Measurements from ENCODE around the gene LRRC23. TPM values are rescaled to one million over a fixed set of nuclear protein-coding genes. Genes with fewer than 3 reads are reported as not detected.
A peak's percentile ranks its signal among the peaks of the same experiment; 100 is the strongest.

The LRRC23 gene
- total and polyA plus RNA-seq, 2 of the 13 experiments (the other 11 are each of a cell fraction or from before 2014, with no cell fraction given): 6.0 to 7.8 TPM

- TF ChIP-seq HOXA3 (CRISPR knock-in tag; IDR thresholded peaks at IDR 0.05) (peak; percentile 63; the same call in 1 of the 2 replicates), ZBTB8A (CRISPR knock-in tag; IDR thresholded peaks at IDR 0.05; ENCODE audit: borderline replicate concordance, low read depth) (0 out of 2 replicates have a peak, but pooled peaks have one; percentile 55), ZNF101 (CRISPR knock-in tag; IDR thresholded peaks at IDR 0.05; ENCODE audit: borderline replicate concordance, low read depth) (peak; percentile 71; the same call in 1 of the 2 replicates), RCOR2 (CRISPR knock-in tag; IDR thresholded peaks at IDR 0.05) (0 out of 2 replicates have a peak, but pooled peaks have one; percentile 66), TARDBP (CRISPR knock-in tag; IDR thresholded peaks at IDR 0.05) (peak; percentile 92), ZNF33B (CRISPR knock-in tag; IDR thresholded peaks at IDR 0.05) (peak; percentile 18; the same call in 1 of the 2 replicates), GATAD1 (CRISPR knock-in tag; IDR thresholded peaks at IDR 0.05) (peak; percentile 69), ZNF616 (CRISPR knock-in tag; IDR thresholded peaks at IDR 0.05; ENCODE audit: low read depth) (no peak), ISL2 (CRISPR knock-in tag; IDR thresholded peaks at IDR 0.05) (peak; percentile 85), ZGPAT (CRISPR knock-in tag; IDR thresholded peaks at IDR 0.05) (peak; percentile 92), CERS6 (CRISPR knock-in tag; IDR thresholded peaks at IDR 0.05) (no peak), ZNF296 (CRISPR knock-in tag; conservative IDR thresholded peaks at IDR 0.05) (no peak), PAWR (CRISPR knock-in tag; IDR thresholded peaks at IDR 0.05; ENCODE audit: borderline replicate concordance) (0 out of 2 replicates have a peak, but pooled peaks have one; percentile 89), ZNF431 (CRISPR knock-in tag; IDR thresholded peaks at IDR 0.05; ENCODE audit: borderline replicate concordance, low read depth) (no peak; the same call in 1 of the 2 replicates), THRA (CRISPR knock-in tag; IDR thresholded peaks at IDR 0.05; ENCODE audit: borderline replicate concordance) (peak; percentile 80), ZNF746 (CRISPR knock-in tag; IDR thresholded peaks at IDR 0.05) (peak; percentile 54; the same call in 1 of the 2 replicates), ZNF720 (CRISPR knock-in tag; IDR thresholded peaks at IDR 0.05) (no peak), ZNF343 (CRISPR knock-in tag; IDR thresholded peaks at IDR 0.05) (no peak; the same call in 1 of the 2 replicates), ZNF562 (CRISPR knock-in tag; IDR thresholded peaks at IDR 0.05; ENCODE audit: borderline replicate concordance) (peak; percentile 28), RFXAP (CRISPR knock-in tag; IDR thresholded peaks at IDR 0.05; ENCODE audit: borderline replicate concordance) (peak; percentile 85; the same call in 1 of the 2 replicates), ZBTB39 (CRISPR knock-in tag; IDR thresholded peaks at IDR 0.05) (peak; percentile 60; the same call in 1 of the 2 replicates), TEAD2 (CRISPR knock-in tag; IDR thresholded peaks at IDR 0.05) (peak; percentile 43; the same call in 1 of the 2 replicates), ZNF543 (CRISPR knock-in tag; IDR thresholded peaks at IDR 0.05) (peak; percentile 81; the same call in 1 of the 2 replicates), GABPB1 (CRISPR knock-in tag; IDR thresholded peaks at IDR 0.05) (peak; percentile 62), ATRX (CRISPR knock-in tag; IDR thresholded peaks at IDR 0.05; ENCODE audit: borderline replicate concordance) (peak; percentile 29; the same call in 1 of the 2 replicates)
Measured at GRCh38 chr12:6943722-6944380, 39.2 kb downstream of the LRRC23 start, which contains the start of the genes C12orf57 and RNU7-1 (continued).
